Ovary (tissue), 9 donors: ENCODE results near the gene SPACA9. TPM values are rescaled to one million over a fixed set of nuclear protein-coding genes. Genes with fewer than 3 reads are reported as not detected.

Experiments used
- DNase-seq, 5 donors: peaks; one replicate each; pipeline ENCODE4 v3.0.0-alpha.2; 2019 to 2020
- H3K27ac ChIP-seq, 2 donors: fragments of 200-600 bp; one replicate each; pipeline versions ENCODE4 v1.5.1 to v1.8.0; 2019 to 2022
- H3K27me3 ChIP-seq: fragments of 200-600 bp; one replicate; pipeline ENCODE4 v1.8.0; 2022
- H3K36me3 ChIP-seq: fragments of 200-600 bp; sonication (generic); one replicate; pipeline ENCODE4 v1.5.1; 2019
- H3K4me1 ChIP-seq: one replicate; pipeline ENCODE4 v1.8.1; 2013; ENCODE audit warnings: mild to moderate bottlenecking, moderate library complexity; ENCODE audit not compliant: insufficient read depth
- H3K4me3 ChIP-seq: fragments of 200-600 bp; sonication (generic); one replicate; pipeline ENCODE4 v1.5.1; 2017
- H3K9me3 ChIP-seq, 2 donors: fragments of 200-600 bp in 1 of 2; sonication (generic) in 1 of 2; one replicate each; pipeline versions ENCODE4 v1.5.1 to v1.8.1; 2013 to 2019; ENCODE audit warnings: mild to moderate bottlenecking in 1 of 2, moderate library complexity in 1 of 2
- CTCF ChIP-seq, 3 donors: fragments of 450-650 bp in 2 of 3; fragments of 200-600 bp in 1 of 3; IDR thresholded peaks; one replicate each; pipeline versions ENCODE4 v1.5.1 to v1.8.0; 2016 to 2022; ENCODE audit warnings: antibody characterized with exemption in 3 of 3, mild to moderate bottlenecking in 1 of 3
- EP300 ChIP-seq: sonication (generic); formaldehyde crosslinking; IDR thresholded peaks from one replicate; pipeline ENCODE4 v1.6.1; 2017; ENCODE audit warnings: antibody characterized with exemption
- POLR2A ChIP-seq: fragments of 450-650 bp; IDR thresholded peaks from one replicate; pipeline ENCODE4 v1.6.1; 2017; ENCODE audit warnings: antibody characterized with exemption, mild to moderate bottlenecking, moderate library complexity
- WGBS, 3 donors: extraction: QIAGEN DNeasy Blood & Tissue Kit in 1 of 3; methylation state at CpG; one replicate each; pipeline versions ENCODE4 v1.1.5 to v1.1.7; 2013 to 2017; 5-methylcytosine and 5-hydroxymethylcytosine counted together
- intact Hi-C, 4 donors: fragments of 100-400 bp; cut with DNase I; formaldehyde crosslinking; loops; one replicate each; pipeline versions ENCODE4 v1.11.0 to v1.15.1; 2022 to 2023
- polyA plus RNA-seq, 2 donors: library from polyadenylated mRNA; stranded (reverse); fragments of 200-250 nt in 1 of 2; fragments of 350-450 nt in 1 of 2; fragmentation: Illumina TruSeq in 1 of 2; extraction: RNeasy Lipid Tissue Mini Kit (QIAGEN cat#74804) in 1 of 2; gene quantifications; one replicate each; pipeline ENCODE4 v1.2.3, GENCODE V29; 2013 to 2014
- total RNA-seq, 7 donors: library from RNA; depleted of rRNA in 2 of 7; stranded (reverse); fragments of >200 nt in 2 of 7; fragmentation: NEBNext Ultra II Directional in 3 of 7; extraction: Animal tissue kit (Norgen Biotek cat#: 25700) in 3 of 7; gene quantifications; one replicate each; pipeline versions ENCODE4 v1.1.0 to v1.2.4, GENCODE V29; 2016 to 2023
- donor health status: DM: no; HTN: no; CAD: no; lungs with moderate emphysema.
- donor health status: DM: no; HTN: no; CAD: no.
- donor health status: Bipolar disorder and iron deficiency.
- donor health status: DM: yes; HTN: yes; CAD: no.
- donor health status: DM: no; HTN: no; CAD: no.
- donor health status: DM: yes; HTN: yes; CAD: no.

Gene SPACA9
- total and polyA plus RNA-seq, 9 donors, result 4.6 to 22.4 (median 8.6) TPM

- no peaks in the 10 kb centered on the region for H3K27me3 ChIP-seq
- no peak for DNase-seq
- no peaks in the 10 kb centered on the region for H3K9me3 ChIP-seq
- no peak overlapping the region for H3K27ac ChIP-seq
- TF ChIP-seq EP300 (no peak), POLR2A (no peak), CTCF (IDR thresholded peaks at IDR 0.05) (no peak)
- intact Hi-C loops, result no loop called here
- no peaks in the 10 kb centered on the region for H3K36me3 ChIP-seq
- no peaks in the 10 kb centered on the region for H3K4me1 ChIP-seq
- 88 to 91% (median 89%) methylated on average over 12 of the region's 12 CpGs for WGBS, 3 donors
- H3K4me3 ChIP-seq, result no peak overlapping the region
Measured at GRCh38 chr9:132846109-132846917, 32.4 kb upstream of the SPACA9 start.

GRCh38 chr9:132846918-132847515 is 31.7 kb upstream of the SPACA9 start:
- Histone ChIP-seq H3K9me3 (no peaks in the 10 kb centered on the region), H3K4me1 (no peaks in the 10 kb centered on the region), H3K27me3 (no peaks in the 10 kb centered on the region), H3K27ac (no peak overlapping the region), H3K36me3 (no peaks in the 10 kb centered on the region), H3K4me3 (no peak overlapping the region)
- 86 to 88% (median 88%) methylated on average over 13 to 15 of the region's 15 CpGs for WGBS, 3 donors
- intact Hi-C loops, result no loop called here
- DNase-seq, result no peak
- no peak for TF ChIP-seq CTCF (IDR thresholded peaks at IDR 0.05)
- no peak for TF ChIP-seq POLR2A
- no peak for TF ChIP-seq EP300

- H3K27ac ChIP-seq, result no peak overlapping the region
- peak in 1 of 5 donors; percentile 54 for DNase-seq
- TF ChIP-seq EP300, result no peak
- no peak for TF ChIP-seq POLR2A
- TF ChIP-seq CTCF (IDR thresholded peaks at IDR 0.05), result no peak
- no peaks in the 10 kb centered on the region for H3K9me3 ChIP-seq
- no peaks in the 10 kb centered on the region for H3K36me3 ChIP-seq
- intact Hi-C loops, result no loop called here
- WGBS, 3 donors, result 42 to 52% (median 45%) methylated on average over 12 of the region's 12 CpGs
- no peaks in the 10 kb centered on the region for H3K4me1 ChIP-seq
- H3K27me3 ChIP-seq, result no peaks in the 10 kb centered on the region
- H3K4me3 ChIP-seq, result no peak overlapping the region
Measured at GRCh38 chr9:132849185-132849706, 29.5 kb upstream of the SPACA9 start.

- TF ChIP-seq POLR2A (no peak), EP300 (no peak), CTCF (IDR thresholded peaks at IDR 0.05) (no peak)
- Histone ChIP-seq H3K27ac (no peak overlapping the region), H3K4me1 (no peaks in the 10 kb centered on the region), H3K27me3 (no peaks in the 10 kb centered on the region), H3K9me3 (no peaks in the 10 kb centered on the region), H3K4me3 (no peak overlapping the region), H3K36me3 (no peaks in the 10 kb centered on the region)
- DNase-seq, result no peak
- intact Hi-C loops, result no loop called here
- WGBS, 3 donors, result 84 to 92% (median 86%) methylated on average over 4 of the region's 4 CpGs
Measured at GRCh38 chr9:132853482-132853881, 25.2 kb upstream of the SPACA9 start.
